ACC112 (cell line): ENCODE data around the gene RPTOR.

Experiments
- H2AFZ ChIP-seq: fragments of 200-600 bp; sonication (generic); one replicate; pipeline ENCODE4 v1.6.0; 2017; ENCODE audit warnings: antibody characterized with exemption, low read length; ENCODE audit not compliant: unreplicated experiment
- H3K27ac ChIP-seq: fragments of 200-600 bp; sonication (generic); 2 replicates; pipeline ENCODE4 v1.5.1; 2014; ENCODE audit warnings: low read depth, mild to moderate bottlenecking, antibody characterized with exemption, low read length, moderate library complexity
- H3K27me3 ChIP-seq: fragments of 200-600 bp; sonication (generic); 2 replicates; pipeline ENCODE4 v1.6.1; 2014; ENCODE audit warnings: mild to moderate bottlenecking, antibody characterized with exemption, low read length, moderate library complexity, mixed read lengths; ENCODE audit not compliant: insufficient read depth
- H3K36me3 ChIP-seq: fragments of 200-600 bp; sonication (generic); 2 replicates; pipeline ENCODE4 v1.6.1; 2016; ENCODE audit warnings: mild to moderate bottlenecking, antibody characterized with exemption, low read length, moderate library complexity, mixed read lengths; ENCODE audit not compliant: insufficient read depth
- H3K4me1 ChIP-seq: fragments of 200-600 bp; sonication (generic); one replicate; pipeline ENCODE4 v1.6.1; 2016; ENCODE audit warnings: low read length, mixed read lengths; ENCODE audit not compliant: insufficient read depth, unreplicated experiment, control insufficient read depth
- H3K4me3 ChIP-seq: fragments of 200-600 bp; sonication (generic); 2 replicates; pipeline ENCODE4 v1.5.1; 2014; ENCODE audit warnings: mild to moderate bottlenecking, low read depth, low read length
- H3K79me2 ChIP-seq: fragments of 200-600 bp; sonication (generic); one replicate; pipeline ENCODE4 v1.6.0; 2016; ENCODE audit warnings: low read length; ENCODE audit not compliant: control insufficient read depth, unreplicated experiment, insufficient read depth

The RPTOR gene

DNA sequence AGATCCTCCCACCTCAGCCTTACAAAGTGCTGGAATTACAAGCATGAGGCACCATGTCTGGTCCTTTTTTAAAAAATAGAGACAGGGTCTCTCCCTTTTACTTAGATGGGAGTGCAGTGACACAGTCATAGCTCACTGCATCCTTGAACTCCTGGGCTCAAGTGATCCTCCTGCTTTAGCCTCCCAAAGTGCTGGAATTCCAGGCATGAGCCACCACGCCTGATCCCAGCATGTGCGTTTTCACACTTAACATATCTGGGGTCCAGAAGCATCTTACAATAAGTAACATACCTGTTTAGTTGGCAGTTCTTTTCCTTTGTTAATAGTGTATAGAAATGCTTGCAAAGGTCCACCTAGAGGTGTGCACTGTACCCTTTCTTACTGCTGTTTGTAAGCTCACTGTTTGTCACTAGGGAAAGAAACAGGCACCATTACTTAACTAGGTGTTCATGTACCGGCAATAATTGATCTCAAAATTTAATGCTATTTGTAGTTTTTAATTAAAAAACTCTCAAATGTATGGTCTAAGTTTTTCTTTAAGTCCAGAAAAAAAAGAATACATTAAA is 221.7 kb downstream of the RPTOR start:
- H3K4me1 ChIP-seq = peaks cover 10% of the 10 kb centered on the region
- no peaks in the 10 kb centered on the region for H3K36me3 ChIP-seq
- no peak overlapping the region for H3K27ac ChIP-seq
- no peaks in the 10 kb centered on the region for H3K79me2 ChIP-seq
- no peak overlapping the region for H3K4me3 ChIP-seq
- no peaks in the 10 kb centered on the region for H3K27me3 ChIP-seq
- no peak overlapping the region for H2AFZ ChIP-seq

DNA sequence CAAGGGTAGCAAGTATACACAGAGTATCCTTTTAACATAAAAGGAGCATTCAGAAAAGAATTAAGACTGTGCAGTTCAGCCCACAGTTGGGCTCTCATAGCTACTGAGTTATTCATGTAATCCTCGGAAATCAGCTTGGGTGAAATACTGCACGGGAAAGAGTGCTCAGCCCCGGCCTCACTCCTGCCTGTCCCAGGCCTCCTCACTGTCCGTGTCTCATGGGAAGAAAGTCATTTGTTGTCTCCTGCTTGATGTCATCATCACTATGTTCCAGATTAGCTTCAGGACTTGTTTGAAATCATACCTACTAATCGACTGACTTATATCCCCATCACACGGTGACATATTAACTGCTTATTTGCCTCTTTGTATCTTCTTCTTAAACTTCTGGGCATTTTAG is 223.8 kb downstream of the RPTOR start:
- H3K27ac ChIP-seq = no peak overlapping the region
- H3K36me3 ChIP-seq = no peaks in the 10 kb centered on the region
- H2AFZ ChIP-seq = no peak overlapping the region
- H3K79me2 ChIP-seq = no peaks in the 10 kb centered on the region
- no peaks in the 10 kb centered on the region for H3K27me3 ChIP-seq
- no peaks in the 10 kb centered on the region for H3K4me1 ChIP-seq
- no peak overlapping the region for H3K4me3 ChIP-seq

GRCh38 chr17:80768936-80769335 is 224.3 kb downstream of the RPTOR start:
- Histone ChIP-seq H3K36me3 (no peaks in the 10 kb centered on the region), H2AFZ (no peak overlapping the region), H3K79me2 (no peaks in the 10 kb centered on the region), H3K27ac (no peak overlapping the region), H3K4me1 (no peaks in the 10 kb centered on the region), H3K4me3 (no peak overlapping the region), H3K27me3 (no peaks in the 10 kb centered on the region)

GRCh38 chr17:80769516-80769915 is 224.9 kb downstream of the RPTOR start:
- Histone ChIP-seq H3K27me3 (no peaks in the 10 kb centered on the region), H2AFZ (no peak overlapping the region), H3K36me3 (no peaks in the 10 kb centered on the region), H3K4me3 (no peak overlapping the region), H3K79me2 (no peaks in the 10 kb centered on the region), H3K4me1 (no peaks in the 10 kb centered on the region), H3K27ac (no peak overlapping the region)

DNA sequence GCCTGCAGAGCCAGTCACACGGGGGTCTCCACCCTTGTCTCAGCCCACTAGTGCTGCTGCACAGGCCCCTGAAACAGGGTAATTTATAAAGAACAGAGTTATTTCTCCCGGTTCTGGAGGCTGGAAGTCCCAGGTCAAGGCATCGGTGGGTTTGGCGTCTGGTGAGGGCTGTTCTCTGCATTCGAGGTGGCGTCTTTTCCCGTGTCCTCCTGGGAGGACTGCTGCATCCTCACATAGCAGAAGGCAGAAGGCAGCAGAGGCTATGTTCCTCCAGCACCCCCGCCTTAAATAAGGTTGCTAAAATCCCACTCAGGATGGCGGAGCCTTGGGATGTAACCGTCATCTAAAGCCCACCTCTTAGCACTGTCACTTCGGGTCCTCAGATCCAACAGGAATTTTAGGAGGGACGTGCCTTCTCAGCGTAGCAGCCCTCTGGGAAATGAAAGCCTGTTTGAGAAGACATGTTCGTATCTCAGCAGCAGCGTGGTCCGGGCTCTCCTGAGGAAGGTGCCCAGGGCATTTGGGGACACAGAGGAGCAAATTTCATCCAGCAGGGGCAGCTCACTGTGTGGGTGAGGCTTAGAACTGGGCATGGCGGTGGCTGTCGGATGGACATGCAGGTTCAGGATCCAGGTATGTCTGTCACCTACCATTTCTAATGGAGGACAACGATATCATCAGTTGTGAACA is 225.4 kb downstream of the RPTOR start:
- no peaks in the 10 kb centered on the region for H3K79me2 ChIP-seq
- H3K4me1 ChIP-seq = no peaks in the 10 kb centered on the region
- no peak overlapping the region for H2AFZ ChIP-seq
- no peak overlapping the region for H3K27ac ChIP-seq
- no peaks in the 10 kb centered on the region for H3K36me3 ChIP-seq
- no peaks in the 10 kb centered on the region for H3K27me3 ChIP-seq
- no peak overlapping the region for H3K4me3 ChIP-seq

- Histone ChIP-seq H3K4me1 (no peaks in the 10 kb centered on the region), H3K79me2 (no peaks in the 10 kb centered on the region), H3K4me3 (no peak overlapping the region), H3K27me3 (no peaks in the 10 kb centered on the region), H3K27ac (no peak overlapping the region), H3K36me3 (no peaks in the 10 kb centered on the region), H2AFZ (no peak overlapping the region)
These were observed 226.4 kb downstream of the RPTOR start for GRCh38 chr17:80770881-80771611.

- no peaks in the 10 kb centered on the region for H3K79me2 ChIP-seq
- no peaks in the 10 kb centered on the region for H3K27me3 ChIP-seq
- H3K4me1 ChIP-seq = no peaks in the 10 kb centered on the region
- no peak overlapping the region for H2AFZ ChIP-seq
- H3K36me3 ChIP-seq = no peaks in the 10 kb centered on the region
- H3K4me3 ChIP-seq = no peak overlapping the region
- no peak overlapping the region for H3K27ac ChIP-seq
These were observed 227.0 kb downstream of the RPTOR start for GRCh38 chr17:80771612-80772005.

DNA sequence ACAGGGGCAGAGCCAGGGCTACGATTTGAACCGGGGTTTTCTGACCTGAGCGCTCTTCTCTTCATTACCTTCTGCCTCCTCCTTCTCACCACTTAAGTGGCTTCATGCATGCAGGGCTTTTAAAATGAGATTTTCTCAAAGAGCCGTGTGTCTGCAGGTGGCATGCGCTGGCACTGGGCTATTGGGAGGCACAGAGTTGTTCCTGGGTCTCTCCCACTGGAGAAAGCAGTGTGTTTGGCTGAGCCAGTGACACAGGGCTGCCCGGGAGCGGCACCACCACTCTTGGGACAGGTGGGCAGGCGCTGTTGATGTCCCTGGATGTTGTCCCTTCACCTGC is 228.2 kb downstream of the RPTOR start:
- no peak overlapping the region for H3K4me3 ChIP-seq
- H3K4me1 ChIP-seq = no peaks in the 10 kb centered on the region
- no peaks in the 10 kb centered on the region for H3K36me3 ChIP-seq
- H3K27me3 ChIP-seq = no peaks in the 10 kb centered on the region
- H2AFZ ChIP-seq = no peak overlapping the region
- no peak overlapping the region for H3K27ac ChIP-seq
- no peaks in the 10 kb centered on the region for H3K79me2 ChIP-seq

DNA sequence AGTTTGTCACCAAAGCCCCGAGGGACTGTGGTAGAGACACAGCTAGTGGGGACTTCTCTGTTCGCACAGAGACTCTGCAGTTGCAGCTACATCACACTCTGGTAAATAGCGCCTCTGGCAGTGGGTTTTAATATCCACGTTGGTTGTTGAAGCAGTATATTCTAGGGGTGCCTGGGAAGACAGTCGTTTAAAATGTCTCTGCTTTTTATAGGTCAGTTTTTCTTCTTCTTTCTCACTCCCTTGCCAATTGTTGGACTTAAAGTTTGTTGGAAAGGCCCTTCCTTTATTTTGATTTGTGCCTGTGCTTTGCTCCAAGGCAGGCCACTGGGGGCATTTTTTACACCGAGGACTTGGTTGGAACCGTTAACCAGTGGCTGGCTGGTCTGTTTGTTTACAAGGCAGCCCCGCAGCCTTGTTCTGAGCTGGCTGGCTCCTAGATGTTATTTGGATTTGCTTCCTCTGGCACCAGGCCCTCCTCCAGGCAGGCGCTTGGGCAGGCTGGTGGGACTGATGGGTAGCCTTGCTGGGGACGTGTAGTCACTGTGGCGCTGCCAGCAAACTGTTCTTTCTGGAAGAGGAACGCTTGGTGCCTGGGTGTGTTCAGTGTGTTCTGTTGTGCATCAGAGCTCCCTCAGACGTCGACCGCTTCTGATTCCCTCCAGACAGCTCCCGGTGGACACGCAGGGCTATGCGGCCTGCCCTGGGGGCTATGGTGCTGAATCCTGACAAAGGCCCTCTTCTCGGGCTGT is 228.8 kb downstream of the RPTOR start:
- Histone ChIP-seq H2AFZ (no peak overlapping the region), H3K27ac (no peak overlapping the region), H3K36me3 (0 out of 2 replicates have a peak, but pooled peaks cover 2% of the 10 kb centered on the region), H3K79me2 (no peaks in the 10 kb centered on the region), H3K4me3 (no peak overlapping the region), H3K4me1 (no peaks in the 10 kb centered on the region), H3K27me3 (no peaks in the 10 kb centered on the region)

GRCh38 chr17:80774146-80774545 is 229.5 kb downstream of the RPTOR start:
- 0 out of 2 replicates have a peak, but pooled peaks cover 3% of the 10 kb centered on the region for H3K36me3 ChIP-seq
- no peaks in the 10 kb centered on the region for H3K4me1 ChIP-seq
- H3K79me2 ChIP-seq = no peaks in the 10 kb centered on the region
- H3K27me3 ChIP-seq = no peaks in the 10 kb centered on the region
- H3K27ac ChIP-seq = no peak overlapping the region
- no peak overlapping the region for H3K4me3 ChIP-seq
- H2AFZ ChIP-seq = no peak overlapping the region
